Liver (tissue), 3 donors: ENCODE results near the gene LHFPL5.

Experiments used
- ATF3 ChIP-seq: IDR thresholded peaks from 2 replicates; pipeline ENCODE4 v1.6.1; 2016; ENCODE audit warnings: antibody characterized with exemption
- CTCF ChIP-seq: fragments of 150-350 bp; IDR thresholded peaks from 2 replicates; pipeline ENCODE4 v1.5.1; 2017; ENCODE audit warnings: improper control_type of control experiment, low read depth, low read length; ENCODE audit not compliant: missing input control
- FOXA1 ChIP-seq: IDR thresholded peaks from 2 replicates; pipeline ENCODE4 v1.6.1; 2016; ENCODE audit warnings: antibody characterized with exemption
- FOXA2 ChIP-seq: IDR thresholded peaks from 2 replicates; pipeline ENCODE4 v1.6.1; 2016; ENCODE audit warnings: antibody characterized with exemption
- GABPA ChIP-seq, 2 donors: IDR thresholded peaks in 1 of 2; conservative IDR thresholded peaks in 1 of 2; 2 replicates each; pipeline ENCODE4 v1.6.1; 2016; ENCODE audit warnings: antibody characterized with exemption in 2 of 2, mild to moderate bottlenecking in 1 of 2, moderate library complexity in 1 of 2
- MAX ChIP-seq: IDR thresholded peaks from 2 replicates; pipeline ENCODE4 v1.6.1; 2016; ENCODE audit warnings: antibody characterized with exemption
- NR2F2 ChIP-seq: IDR thresholded peaks from 2 replicates; pipeline ENCODE4 v1.6.1; 2016; ENCODE audit warnings: antibody characterized with exemption
- REST ChIP-seq: IDR thresholded peaks from 2 replicates; pipeline ENCODE4 v1.6.1; 2016; ENCODE audit warnings: antibody characterized with exemption, mild to moderate bottlenecking
- RXRA ChIP-seq, 2 donors: IDR thresholded peaks; 2 replicates each; pipeline ENCODE4 v1.6.1; 2017 to 2018; ENCODE audit warnings: antibody characterized with exemption in 2 of 2, mild to moderate bottlenecking in 1 of 2
- TAF1 ChIP-seq: conservative IDR thresholded peaks from 2 replicates; pipeline ENCODE4 v1.6.1; 2016; ENCODE audit warnings: antibody characterized with exemption, mild to moderate bottlenecking
- YY1 ChIP-seq: IDR thresholded peaks from 2 replicates; pipeline ENCODE4 v1.6.1; 2016; ENCODE audit warnings: antibody characterized with exemption, mild to moderate bottlenecking
- donor health status: healthy.
- donor health status: healthy.

GRCh38 chr6:35808688-35809087 is 3.5 kb downstream of the LHFPL5 start:
- TF ChIP-seq CTCF (no peak), FOXA2 (no peak), GABPA (IDR thresholded peaks at IDR 0.05 in 1 of 2, conservative IDR thresholded peaks at IDR 0.05 in 1 of 2) (no peak), REST (no peak), RXRA (IDR thresholded peaks at IDR 0.05) (no peak), ATF3 (no peak), MAX (no peak), NR2F2 (no peak), FOXA1 (no peak), YY1 (no peak), TAF1 (no peak)
